GM12872 (cell line): ENCODE measurements around the gene NINL.

Source experiments
- TF ChIP-seq, protein P1 (sequence below): IDR thresholded peaks from 3 replicates; pipeline ENCODE4 v1.5.1; 2011; ENCODE audit warnings: low read depth, mild to moderate bottlenecking, low read length, moderate library complexity; ENCODE audit not compliant: insufficient read depth

NINL gene

DNA sequence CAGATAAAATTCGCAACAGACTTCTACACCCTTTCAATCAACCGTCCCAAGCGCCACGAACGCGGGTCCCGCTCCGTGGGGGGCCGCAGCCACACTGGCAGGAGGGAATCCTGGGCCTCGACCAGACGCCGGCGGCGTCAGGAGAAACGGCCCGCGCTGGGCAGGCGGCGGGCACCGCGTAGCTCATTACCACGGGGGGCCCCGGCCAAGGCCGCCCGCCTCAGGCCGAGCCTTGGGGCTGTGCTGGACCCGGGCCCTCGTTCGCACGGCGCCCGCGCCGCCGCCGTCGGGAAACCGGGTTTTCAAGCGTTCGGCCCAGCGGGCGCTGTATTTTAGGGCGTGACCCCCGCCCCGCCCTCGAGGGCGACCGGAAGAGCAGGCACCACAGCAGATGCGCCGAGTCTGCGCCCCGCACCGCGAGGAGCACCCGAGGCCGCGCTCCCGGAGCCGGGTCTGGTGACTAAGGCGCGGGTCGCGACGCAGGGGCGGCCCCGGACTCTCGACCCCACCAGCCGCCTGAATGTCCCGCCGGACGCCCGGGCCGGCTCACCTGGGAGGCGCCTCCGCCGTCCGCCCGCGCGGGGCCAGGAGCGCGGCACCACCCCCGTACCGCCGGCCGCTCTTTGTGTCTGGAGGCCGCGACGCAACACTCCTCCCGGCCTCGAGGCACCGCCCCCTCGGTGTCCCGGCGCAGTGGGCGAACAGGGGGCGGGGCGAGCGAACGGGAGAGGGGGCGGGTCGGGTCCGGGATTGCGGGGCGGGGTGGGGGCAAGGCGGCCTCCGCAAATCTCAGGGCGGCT, at the start of gene NINL:
TSS of gene NINL (minus strand) at position 627 of the 800 bp plus-strand sequence. CDS start 58,944 bp downstream, outside the sequence.
- TF ChIP-seq, protein P1, sequence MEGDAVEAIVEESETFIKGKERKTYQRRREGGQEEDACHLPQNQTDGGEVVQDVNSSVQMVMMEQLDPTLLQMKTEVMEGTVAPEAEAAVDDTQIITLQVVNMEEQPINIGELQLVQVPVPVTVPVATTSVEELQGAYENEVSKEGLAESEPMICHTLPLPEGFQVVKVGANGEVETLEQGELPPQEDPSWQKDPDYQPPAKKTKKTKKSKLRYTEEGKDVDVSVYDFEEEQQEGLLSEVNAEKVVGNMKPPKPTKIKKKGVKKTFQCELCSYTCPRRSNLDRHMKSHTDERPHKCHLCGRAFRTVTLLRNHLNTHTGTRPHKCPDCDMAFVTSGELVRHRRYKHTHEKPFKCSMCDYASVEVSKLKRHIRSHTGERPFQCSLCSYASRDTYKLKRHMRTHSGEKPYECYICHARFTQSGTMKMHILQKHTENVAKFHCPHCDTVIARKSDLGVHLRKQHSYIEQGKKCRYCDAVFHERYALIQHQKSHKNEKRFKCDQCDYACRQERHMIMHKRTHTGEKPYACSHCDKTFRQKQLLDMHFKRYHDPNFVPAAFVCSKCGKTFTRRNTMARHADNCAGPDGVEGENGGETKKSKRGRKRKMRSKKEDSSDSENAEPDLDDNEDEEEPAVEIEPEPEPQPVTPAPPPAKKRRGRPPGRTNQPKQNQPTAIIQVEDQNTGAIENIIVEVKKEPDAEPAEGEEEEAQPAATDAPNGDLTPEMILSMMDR = no peak

DNA sequence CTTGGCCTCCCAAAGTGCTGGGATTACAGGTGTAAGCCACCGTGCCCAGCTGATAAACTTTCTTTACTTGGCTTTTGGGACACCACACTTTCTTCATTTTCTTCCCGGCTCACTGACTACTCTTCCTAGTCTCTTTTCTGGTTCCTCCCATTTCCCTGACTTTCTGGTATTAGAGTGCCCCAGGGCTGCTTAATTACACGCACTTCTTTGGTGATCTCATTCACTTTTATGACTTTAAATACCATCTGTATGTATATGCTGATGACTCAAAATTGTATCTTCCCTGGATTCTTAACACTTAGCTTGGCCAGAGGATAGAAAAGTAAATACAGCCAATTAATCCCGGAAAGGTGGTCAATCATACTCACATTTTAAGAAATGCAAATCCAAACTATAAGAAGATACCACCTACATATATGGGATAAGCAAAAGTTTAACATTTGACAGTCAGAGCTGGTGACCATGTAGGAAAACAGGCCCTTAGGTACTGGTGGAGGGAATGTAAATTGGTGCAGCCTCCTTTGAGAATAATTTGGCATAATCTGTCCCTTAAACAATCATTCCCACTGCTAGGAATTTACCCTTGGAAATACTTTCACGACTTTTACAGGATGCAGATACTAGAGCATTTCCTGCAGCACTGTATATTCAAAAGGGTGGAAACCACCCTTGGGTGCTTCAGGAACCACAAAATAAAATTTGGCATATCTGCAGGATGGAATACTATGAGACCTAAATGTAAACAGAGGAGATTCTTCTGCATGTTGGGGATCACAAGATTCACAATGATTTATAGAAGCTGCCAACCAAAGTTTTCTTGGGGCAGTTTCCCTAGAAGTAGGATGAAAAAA, 47.8 kb upstream of the NINL start:
- TF ChIP-seq, protein P1 = no peak

DNA sequence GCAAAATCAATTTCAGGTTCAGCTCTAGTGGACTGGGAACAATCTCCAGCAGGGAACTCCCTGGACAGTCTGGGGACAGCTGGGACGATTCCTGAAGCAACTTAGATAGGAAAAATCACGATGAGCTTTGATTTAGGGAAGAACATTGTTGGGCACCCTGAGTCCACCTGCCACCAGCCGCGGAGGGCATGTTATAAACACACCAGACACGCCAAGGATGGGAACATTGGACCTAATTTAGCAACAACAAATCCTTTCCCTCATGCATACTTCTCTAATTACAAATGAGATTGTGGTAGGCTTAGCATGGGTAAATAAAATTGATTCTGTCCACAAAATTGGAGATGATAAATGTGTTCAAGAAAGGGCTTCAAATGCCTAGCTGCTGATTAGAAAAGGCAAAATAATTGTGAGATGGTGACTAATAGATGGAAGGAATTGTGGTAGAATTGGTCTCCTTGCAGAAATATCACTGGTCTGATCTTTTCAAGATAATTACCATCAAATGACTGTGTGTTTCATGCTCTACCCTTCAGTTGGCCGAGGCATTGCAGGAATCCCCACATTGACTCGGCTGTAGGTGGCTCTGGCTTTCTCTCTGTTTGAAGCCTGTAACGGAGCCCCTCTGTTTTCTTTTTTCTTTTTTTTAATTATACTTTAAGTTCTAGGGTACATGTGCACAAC, 44.6 kb upstream of the NINL start:
- TF ChIP-seq, protein P1 = no peak

DNA sequence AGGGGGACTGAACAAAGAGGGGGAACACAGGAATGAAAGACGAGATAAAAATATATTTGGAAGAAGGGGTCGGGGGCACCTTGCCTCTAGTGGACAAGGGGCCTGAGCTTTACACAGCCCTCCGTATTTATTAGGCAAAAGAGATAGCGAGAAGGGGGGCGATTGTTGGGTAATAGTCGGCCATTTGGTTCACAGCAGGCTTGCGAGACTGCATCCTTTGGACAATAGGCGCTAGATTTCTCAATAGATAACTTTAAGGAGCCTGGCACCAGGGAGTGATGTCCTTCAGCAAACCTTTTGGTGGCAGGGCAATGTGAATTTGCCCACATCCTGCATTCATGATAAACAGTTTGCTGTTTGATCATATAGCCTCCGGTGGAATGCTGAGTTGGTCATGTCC, 41.4 kb upstream of the NINL start:
- TF ChIP-seq, protein P1 = no peak

DNA sequence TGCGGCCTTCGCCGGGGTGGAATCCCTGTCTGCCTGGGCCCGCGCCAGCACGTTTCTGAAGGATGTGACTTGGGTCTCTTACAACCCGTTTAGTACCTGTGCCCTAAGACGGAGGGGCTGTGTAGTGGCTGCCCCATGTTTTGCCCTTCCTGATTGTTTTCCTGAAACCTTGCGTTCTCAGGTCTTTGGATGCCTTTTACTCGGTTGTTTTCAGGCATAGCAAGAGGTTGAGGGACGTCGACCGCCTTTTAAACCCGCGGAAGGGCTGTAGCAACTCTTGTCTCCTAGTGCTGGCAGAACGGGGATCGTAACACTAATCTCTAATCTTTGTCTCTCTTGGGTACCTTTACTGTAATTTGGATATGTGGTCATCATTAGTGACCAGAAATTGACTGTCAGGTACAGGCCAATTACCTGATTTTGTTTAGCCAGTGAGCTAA, 39.2 kb upstream of the NINL start:
- TF ChIP-seq, protein P1 = no peak

DNA sequence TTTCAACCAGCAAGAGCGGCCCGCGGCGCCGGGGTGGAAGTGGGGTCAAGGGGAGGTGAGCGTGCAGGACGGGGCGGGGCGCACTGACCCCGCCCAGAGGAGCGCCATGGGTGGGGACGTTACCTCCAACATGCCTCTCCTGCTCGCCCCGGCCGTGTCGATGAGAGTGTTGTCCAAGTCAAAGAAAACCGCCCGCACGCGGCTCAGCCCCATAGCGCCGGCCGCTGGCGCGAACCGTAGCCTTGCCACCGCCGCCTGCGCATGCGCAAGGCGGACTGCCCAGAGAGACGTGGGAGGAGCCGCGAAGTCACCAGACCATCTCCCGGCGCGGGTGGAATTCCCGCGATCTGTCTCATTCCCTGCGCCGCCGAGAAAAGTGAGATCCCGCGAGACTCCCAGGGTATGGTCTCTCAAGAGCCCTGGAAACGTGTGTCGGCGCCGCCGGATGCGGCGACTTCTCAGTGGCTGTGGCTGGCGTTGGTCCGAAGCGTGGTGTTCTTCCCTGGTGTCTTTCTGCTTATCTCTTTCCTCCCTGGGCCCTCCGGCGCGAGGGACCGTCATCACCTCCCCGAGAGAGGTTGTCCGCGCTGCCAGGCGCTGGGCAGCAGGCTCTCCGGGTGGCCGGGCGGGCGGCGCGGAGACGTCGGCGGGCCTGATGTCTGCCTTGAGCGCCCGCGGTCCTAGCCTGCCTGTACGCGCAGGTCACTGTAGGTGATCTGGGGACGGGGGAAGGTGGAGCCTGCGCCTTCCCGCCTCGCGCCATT, 38.6 kb upstream of the NINL start, which contains the start of gene NANP:
TSS of gene NANP (minus strand) at position 279 of the 764 bp plus-strand sequence. CDS start at position 213, 66 bp downstream.
- TF ChIP-seq, protein P1 = 0 out of 3 replicates have a peak, but pooled peaks have one; percentile 7
